Erythroblast (primary cell): Measurements from ENCODE around the gene ICAM2.

Source experiments
- DNase-seq, 2 experiments: peaks; one replicate each; lab custom pipeline; 2025; lab: John Stamatoyannopoulos, UW
- GATA1 ChIP-seq: IDR thresholded peaks from 2 replicates; pipeline ENCODE4 v1.6.1; 2011; ENCODE audit warnings: low read depth, mild to moderate bottlenecking, control low read depth, low read length, moderate library complexity
- POLR2A ChIP-seq: IDR thresholded peaks from 2 replicates; pipeline ENCODE4 v1.6.1; 2011; ENCODE audit warnings: mild to moderate bottlenecking, low read length

ICAM2 gene

GRCh38 chr17:64056269-64057005 lies 36.0 kb upstream of the ICAM2 start:
- no peak for DNase-seq

GRCh38 chr17:64055183-64056142 lies 35.0 kb upstream of the ICAM2 start:
- no peak for DNase-seq
- TF ChIP-seq GATA1 (no peak), POLR2A (no peak)

More at GRCh38 chr17:64056269-64057005, 36.0 kb upstream of the ICAM2 start:
- TF ChIP-seq POLR2A (no peak), GATA1 (no peak)

GRCh38 chr17:64054304-64054703 lies 33.9 kb upstream of the ICAM2 start:
- no peak for TF ChIP-seq POLR2A
- TF ChIP-seq GATA1, result no peak
- DNase-seq, result no peak

GRCh38 chr17:64053101-64053500 lies 32.7 kb upstream of the ICAM2 start:
- DNase-seq, result no peak
- TF ChIP-seq POLR2A (no peak), GATA1 (no peak)

GRCh38 chr17:64051153-64051552 lies 30.7 kb upstream of the ICAM2 start:
- DNase-seq, result no peak
- TF ChIP-seq GATA1 (no peak), POLR2A (no peak)

GRCh38 chr17:64048805-64049204 lies 28.4 kb upstream of the ICAM2 start:
- TF ChIP-seq GATA1 (no peak), POLR2A (no peak)
- no peak for DNase-seq

- no peak for DNase-seq
These were observed 24.7 kb upstream of the ICAM2 start for GRCh38 chr17:64045176-64045575.

GRCh38 chr17:64042700-64043485 lies 22.5 kb upstream of the ICAM2 start:
- no peak for DNase-seq

More at GRCh38 chr17:64045176-64045575, 24.7 kb upstream of the ICAM2 start:
- no peak for TF ChIP-seq GATA1
- TF ChIP-seq POLR2A, result no peak

GRCh38 chr17:64041912-64042311 lies 21.5 kb upstream of the ICAM2 start:
- TF ChIP-seq GATA1, result no peak
- no peak for TF ChIP-seq POLR2A
- no peak for DNase-seq

More at GRCh38 chr17:64042700-64043485, 22.5 kb upstream of the ICAM2 start:
- no peak for TF ChIP-seq POLR2A
- no peak for TF ChIP-seq GATA1

- TF ChIP-seq GATA1 (no peak), POLR2A (no peak)
These were observed 19.8 kb upstream of the ICAM2 start for GRCh38 chr17:64040206-64040605.

GRCh38 chr17:64039106-64039400 lies 18.6 kb upstream of the ICAM2 start:
- TF ChIP-seq POLR2A (no peak), GATA1 (no peak)
- DNase-seq, result no peak

More at GRCh38 chr17:64040206-64040605, 19.8 kb upstream of the ICAM2 start:
- DNase-seq, result no peak

- no peak for DNase-seq
- TF ChIP-seq POLR2A, result no peak
- no peak for TF ChIP-seq GATA1
These were observed 18.1 kb upstream of the ICAM2 start for GRCh38 chr17:64038331-64039105.
